Panc1 (cell line): ENCODE measurements around the gene UBQLN4. TPM values are rescaled to one million over a fixed set of nuclear protein-coding genes. Genes with fewer than 3 reads are reported as not detected.

Experiments
- ATAC-seq: fragments of 200-7000 bp; cut with Tn5 transposase; 2 replicates; pipeline ENCODE4 v1.9.1; 2020; ENCODE audit warnings: mild to moderate bottlenecking, moderate library complexity
- BruUV-seq: library from RNA; stranded (reverse); fragments of 400-500 nt; replicated peaks from 2 replicates; lab custom pipeline; 2021; lab: Mats Ljungman, UMichigan
- CTCF ChIA-PET: fragments of 300-600 bp; sonication (Branson Sonifier 250); formaldehyde crosslinking; loops from one replicate; lab custom pipeline; 2022; ENCODE audit warnings: antibody characterized with exemption; lab: Charles Lee
- POLR2A ChIA-PET: fragments of 300-600 bp; sonication (Branson Sonifier 250); formaldehyde crosslinking; loops from one replicate; lab custom pipeline; 2022; ENCODE audit warnings: antibody characterized with exemption; lab: Charles Lee
- DNase-seq: peaks from one replicate; pipeline ENCODE4 v3.0.0-alpha.2; 2010; ENCODE audit warnings: low read depth, low spot score
- H3K27ac ChIP-seq: 2 replicates; pipeline ENCODE4 v1.5.1; 2011; ENCODE audit warnings: mild to moderate bottlenecking, low read length, inconsistent platforms
- H3K27me3 ChIP-seq: fragments of 200-500 bp; sonication (Bioruptor generic); 2 replicates; pipeline ENCODE4 v1.6.0; 2014; ENCODE audit warnings: low read length, inconsistent platforms; ENCODE audit not compliant: control insufficient read depth, insufficient read depth
- H3K36me3 ChIP-seq: fragments of 200-500 bp; sonication (Bioruptor generic); 2 replicates; pipeline ENCODE4 v1.5.1; 2014; ENCODE audit warnings: inconsistent platforms, mild to moderate bottlenecking, low read length, moderate library complexity; ENCODE audit not compliant: control insufficient read depth, insufficient read depth
- H3K4me1 ChIP-seq: 2 replicates; pipeline ENCODE4 v1.5.1; 2011; ENCODE audit warnings: inconsistent platforms, mild to moderate bottlenecking, low read length, moderate library complexity; ENCODE audit not compliant: control insufficient read depth, insufficient read depth
- H3K4me3 ChIP-seq, 2 experiments: 2 replicates each; pipeline ENCODE4 v1.5.1; 2011 to 2012; ENCODE audit warnings: low read depth in 2 of 2, low read length in 2 of 2, mild to moderate bottlenecking in 2 of 2, inconsistent platforms in 1 of 2, moderate library complexity in 1 of 2
- H3K9me3 ChIP-seq: fragments of 200-500 bp; sonication (Bioruptor generic); 2 replicates; pipeline ENCODE4 v1.5.1; 2014; ENCODE audit warnings: low read depth, mild to moderate bottlenecking, inconsistent platforms, low read length, moderate library complexity; ENCODE audit not compliant: control insufficient read depth, insufficient read depth
- POLR2AphosphoS5 ChIP-seq: IDR thresholded peaks from 2 replicates; pipeline ENCODE4 v1.6.1; 2012; ENCODE audit warnings: mild to moderate bottlenecking, low read depth, low read length, moderate library complexity
- SIN3A ChIP-seq: IDR thresholded peaks from 2 replicates; pipeline ENCODE4 v1.6.1; 2012; ENCODE audit warnings: low read depth, mild to moderate bottlenecking, low read length, moderate library complexity, borderline replicate concordance; ENCODE audit not compliant: insufficient read depth
- TCF7L2 ChIP-seq: IDR thresholded peaks from 2 replicates; pipeline ENCODE4 v1.6.1; 2011; ENCODE audit warnings: mild to moderate bottlenecking, low read depth, low read length, inconsistent platforms
- in situ Hi-C: cut with HindIII; loops from 2 replicates; pipeline ENCODE4 v1.10.0; 2016; ENCODE audit warnings: low sequenced_read_pairs, low pct_unique_long_range_greater_than_20kb
- intact Hi-C: fragments of 100-400 bp; cut with micrococcal nuclease; formaldehyde crosslinking; loops from one replicate; pipeline ENCODE4 v1.10.0; 2022; ENCODE audit not compliant: unreplicated experiment
- total RNA-seq: library from RNA; stranded (reverse); gene quantifications from one replicate; pipeline ENCODE4 v1.2.1, GENCODE V29; 2021; ENCODE audit not compliant: unreplicated experiment
- TF ChIP-seq, protein P1 (sequence below): fragments of 450-650 bp; IDR thresholded peaks from 2 replicates; pipeline ENCODE4 v1.5.1; 2017; ENCODE audit warnings: mild to moderate bottlenecking
- TF ChIP-seq, protein P2 (sequence below), 2 experiments: IDR thresholded peaks; 2 replicates each; pipeline ENCODE4 v1.6.1; 2011 to 2012; ENCODE audit warnings: low read depth in 2 of 2, control low read depth in 1 of 2, low read length in 1 of 2, mild to moderate bottlenecking in 1 of 2, moderate library complexity in 1 of 2; ENCODE audit not compliant: insufficient read depth in 1 of 2

UBQLN4 gene
- total RNA-seq, 1 experiment from 2014 or later, result 60.0 TPM

DNA sequence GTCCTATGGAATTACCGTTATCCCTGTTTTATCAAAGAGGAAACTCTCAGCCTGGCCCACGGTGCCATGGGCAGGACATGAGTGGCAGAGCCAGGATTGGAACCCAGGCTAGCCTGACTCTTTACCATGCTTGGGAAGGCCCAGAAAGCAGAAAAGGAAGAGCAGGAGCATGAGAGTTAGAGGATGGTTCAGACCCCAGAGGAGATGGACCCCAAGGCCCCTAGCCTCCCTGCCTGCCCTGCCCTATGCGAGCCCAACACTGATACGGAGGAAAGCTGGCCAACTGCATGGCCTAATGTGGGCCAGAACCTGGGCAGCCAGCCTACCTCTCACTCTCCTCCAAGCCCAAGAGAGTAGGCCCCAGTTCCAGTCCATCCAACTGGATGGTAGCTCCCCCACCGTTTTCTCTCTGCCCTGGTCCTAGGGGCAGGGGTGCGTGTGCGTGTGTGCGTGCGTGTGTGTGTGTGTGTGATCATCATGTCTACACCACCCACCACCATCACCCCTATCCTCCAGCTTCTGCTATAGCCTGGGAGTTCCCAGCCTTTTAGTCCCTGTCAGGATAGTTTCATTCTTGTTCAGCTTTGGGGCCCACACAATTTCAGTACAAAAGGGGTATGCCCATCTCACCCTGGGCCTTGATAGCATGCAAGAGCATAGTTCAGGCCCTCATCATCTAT lies 44.0 kb upstream of the UBQLN4 start:
- ATAC-seq (no peak), DNase-seq (no peak)
- Histone ChIP-seq H3K4me3 (no peak overlapping the region), H3K36me3 (no peaks in the 10 kb centered on the region), H3K4me1 (peaks cover 15% of the 10 kb centered on the region; the same call in 1 of the 2 replicates), H3K27ac (peak overlapping the region; percentile 82; the same call in 1 of the 2 replicates), H3K27me3 (no peaks in the 10 kb centered on the region), H3K9me3 (no peaks in the 10 kb centered on the region)
- TF ChIP-seq TCF7L2, result no peak
- no peak for TF ChIP-seq POLR2AphosphoS5
- no peak for TF ChIP-seq SIN3A
- TF ChIP-seq, protein P1, sequence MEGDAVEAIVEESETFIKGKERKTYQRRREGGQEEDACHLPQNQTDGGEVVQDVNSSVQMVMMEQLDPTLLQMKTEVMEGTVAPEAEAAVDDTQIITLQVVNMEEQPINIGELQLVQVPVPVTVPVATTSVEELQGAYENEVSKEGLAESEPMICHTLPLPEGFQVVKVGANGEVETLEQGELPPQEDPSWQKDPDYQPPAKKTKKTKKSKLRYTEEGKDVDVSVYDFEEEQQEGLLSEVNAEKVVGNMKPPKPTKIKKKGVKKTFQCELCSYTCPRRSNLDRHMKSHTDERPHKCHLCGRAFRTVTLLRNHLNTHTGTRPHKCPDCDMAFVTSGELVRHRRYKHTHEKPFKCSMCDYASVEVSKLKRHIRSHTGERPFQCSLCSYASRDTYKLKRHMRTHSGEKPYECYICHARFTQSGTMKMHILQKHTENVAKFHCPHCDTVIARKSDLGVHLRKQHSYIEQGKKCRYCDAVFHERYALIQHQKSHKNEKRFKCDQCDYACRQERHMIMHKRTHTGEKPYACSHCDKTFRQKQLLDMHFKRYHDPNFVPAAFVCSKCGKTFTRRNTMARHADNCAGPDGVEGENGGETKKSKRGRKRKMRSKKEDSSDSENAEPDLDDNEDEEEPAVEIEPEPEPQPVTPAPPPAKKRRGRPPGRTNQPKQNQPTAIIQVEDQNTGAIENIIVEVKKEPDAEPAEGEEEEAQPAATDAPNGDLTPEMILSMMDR, result no peak
- TF ChIP-seq, protein P2, sequence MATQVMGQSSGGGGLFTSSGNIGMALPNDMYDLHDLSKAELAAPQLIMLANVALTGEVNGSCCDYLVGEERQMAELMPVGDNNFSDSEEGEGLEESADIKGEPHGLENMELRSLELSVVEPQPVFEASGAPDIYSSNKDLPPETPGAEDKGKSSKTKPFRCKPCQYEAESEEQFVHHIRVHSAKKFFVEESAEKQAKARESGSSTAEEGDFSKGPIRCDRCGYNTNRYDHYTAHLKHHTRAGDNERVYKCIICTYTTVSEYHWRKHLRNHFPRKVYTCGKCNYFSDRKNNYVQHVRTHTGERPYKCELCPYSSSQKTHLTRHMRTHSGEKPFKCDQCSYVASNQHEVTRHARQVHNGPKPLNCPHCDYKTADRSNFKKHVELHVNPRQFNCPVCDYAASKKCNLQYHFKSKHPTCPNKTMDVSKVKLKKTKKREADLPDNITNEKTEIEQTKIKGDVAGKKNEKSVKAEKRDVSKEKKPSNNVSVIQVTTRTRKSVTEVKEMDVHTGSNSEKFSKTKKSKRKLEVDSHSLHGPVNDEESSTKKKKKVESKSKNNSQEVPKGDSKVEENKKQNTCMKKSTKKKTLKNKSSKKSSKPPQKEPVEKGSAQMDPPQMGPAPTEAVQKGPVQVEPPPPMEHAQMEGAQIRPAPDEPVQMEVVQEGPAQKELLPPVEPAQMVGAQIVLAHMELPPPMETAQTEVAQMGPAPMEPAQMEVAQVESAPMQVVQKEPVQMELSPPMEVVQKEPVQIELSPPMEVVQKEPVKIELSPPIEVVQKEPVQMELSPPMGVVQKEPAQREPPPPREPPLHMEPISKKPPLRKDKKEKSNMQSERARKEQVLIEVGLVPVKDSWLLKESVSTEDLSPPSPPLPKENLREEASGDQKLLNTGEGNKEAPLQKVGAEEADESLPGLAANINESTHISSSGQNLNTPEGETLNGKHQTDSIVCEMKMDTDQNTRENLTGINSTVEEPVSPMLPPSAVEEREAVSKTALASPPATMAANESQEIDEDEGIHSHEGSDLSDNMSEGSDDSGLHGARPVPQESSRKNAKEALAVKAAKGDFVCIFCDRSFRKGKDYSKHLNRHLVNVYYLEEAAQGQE (IDR thresholded peaks at IDR 0.05; ENCODE audit: insufficient read depth in 1 of 2, low read depth in 2 of 2, low read length in 1 of 2), result no peak
- CTCF ChIA-PET, result interaction anchor here (2.3 kb wide), 1 partner anchor 31 kb away, joined by 23 read pairs; no protein-coding TSS in a partner anchor
- no TSS peak for BruUV-seq
- in situ Hi-C loops, result no loop called here
- POLR2A ChIA-PET, result no interaction called here
- intact Hi-C loops, result loop anchor here (5.0 kb wide), 1 partner anchor 115 kb away; the partner anchor contains the start of gene PMF1

DNA sequence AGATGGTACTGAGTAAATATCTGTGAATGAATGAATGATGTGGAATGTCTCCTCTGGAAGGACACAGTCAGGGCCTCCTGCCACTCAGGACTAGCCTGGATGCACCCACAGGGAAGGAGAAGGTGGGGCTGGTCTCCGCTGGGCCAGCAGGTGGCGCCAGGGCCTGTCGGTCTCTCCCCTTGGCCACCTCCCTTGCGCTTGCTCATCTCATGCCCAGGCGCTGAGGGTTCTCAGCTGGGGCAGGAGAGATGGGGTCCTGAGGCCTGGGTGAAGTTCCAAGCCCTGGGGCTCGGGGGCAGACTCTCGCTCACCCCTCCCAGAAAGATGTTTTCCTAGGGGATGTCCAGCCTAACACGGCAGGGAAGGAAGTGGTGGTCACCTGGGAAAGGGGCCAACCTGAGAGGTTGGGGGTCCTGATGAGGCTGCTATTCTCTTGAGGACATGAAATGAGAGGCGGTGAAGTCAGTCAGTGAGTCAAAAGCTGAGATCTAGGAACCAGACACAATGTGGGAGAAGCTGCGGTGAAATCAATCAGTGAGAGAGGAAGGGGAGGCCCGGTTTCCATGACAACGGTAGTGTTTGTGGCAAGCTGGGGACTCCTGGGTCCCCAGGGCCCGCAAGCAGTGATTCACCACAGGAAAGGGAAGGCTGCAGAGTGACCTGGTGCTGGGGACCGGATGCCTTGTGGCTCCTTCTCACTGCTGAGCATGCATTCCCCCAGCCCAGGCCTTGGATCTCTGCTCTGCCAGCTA lies 43.2 kb upstream of the UBQLN4 start:
- Histone ChIP-seq H3K36me3 (no peaks in the 10 kb centered on the region), H3K4me3 (no peak overlapping the region), H3K27ac (peak overlapping the region; percentile 82), H3K27me3 (no peaks in the 10 kb centered on the region), H3K4me1 (peaks cover 15% of the 10 kb centered on the region; the same call in 1 of the 2 replicates), H3K9me3 (no peaks in the 10 kb centered on the region)
- DNase-seq, result peak; percentile 71
- peak; percentile 98 for ATAC-seq
- ChIA-PET POLR2A (no interaction called here), CTCF (interaction anchor here (0.6 to 2.3 kb wide), 4 partner anchors 32 to 131 kb away, joined by 3 to 23 read pairs (median 5); no protein-coding TSS in a partner anchor)
- intact Hi-C loops, result loop anchor here (1.0 to 5.0 kb wide), 2 partner anchors 33 to 115 kb away; partner anchors contain the start of gene PMF1
- in situ Hi-C loops, result no loop called here
- BruUV-seq, result no TSS peak
- TF ChIP-seq, protein P1, result peak; percentile 97
- TF ChIP-seq TCF7L2, result no peak
- TF ChIP-seq SIN3A, result no peak
- TF ChIP-seq POLR2AphosphoS5, result peak; percentile 44; the same call in 1 of the 2 replicates
